HG03432 (cell line): ENCODE data around the gene ARHGAP22.

Experiments used
- ATAC-seq: cut with Tn5 transposase; IDR thresholded peaks from one replicate; pipeline ENCODE4 v1.9.1; 2021; ENCODE audit warnings: mild to moderate bottlenecking, moderate library complexity; ENCODE audit not compliant: unreplicated experiment

The ARHGAP22 gene

DNA sequence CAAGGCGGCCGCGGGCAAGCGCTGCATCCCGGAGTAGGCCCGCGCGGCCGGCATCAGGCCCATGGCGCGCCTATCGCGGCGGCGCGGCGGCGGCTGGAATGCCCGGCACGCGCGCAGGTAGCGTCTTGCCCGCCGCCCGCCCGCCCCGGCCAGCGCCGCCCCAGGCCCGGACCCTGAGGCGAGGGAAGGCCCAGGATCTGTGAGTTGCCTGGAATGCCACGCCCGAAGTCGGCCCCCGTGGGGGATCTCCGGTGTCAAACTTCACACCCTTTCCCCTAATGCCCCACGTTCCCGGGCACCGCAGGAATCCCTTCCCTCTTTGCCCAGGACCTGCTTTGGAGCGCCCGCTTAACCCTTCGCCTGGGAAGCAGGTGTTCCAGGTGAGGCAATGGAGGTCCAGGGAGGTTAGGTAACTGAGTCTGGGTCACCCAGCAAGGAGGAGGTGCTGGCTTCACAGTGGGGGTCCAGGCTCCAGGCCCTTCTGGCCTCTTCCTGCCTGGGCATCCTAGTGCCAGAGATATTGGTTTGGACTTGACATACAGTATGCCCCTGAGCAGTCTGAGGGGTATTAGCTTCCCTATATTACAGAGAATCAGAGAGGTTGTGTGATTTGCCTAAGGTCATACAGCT is 138.1 kb downstream of the ARHGAP22 start:
- no peak for ATAC-seq

DNA sequence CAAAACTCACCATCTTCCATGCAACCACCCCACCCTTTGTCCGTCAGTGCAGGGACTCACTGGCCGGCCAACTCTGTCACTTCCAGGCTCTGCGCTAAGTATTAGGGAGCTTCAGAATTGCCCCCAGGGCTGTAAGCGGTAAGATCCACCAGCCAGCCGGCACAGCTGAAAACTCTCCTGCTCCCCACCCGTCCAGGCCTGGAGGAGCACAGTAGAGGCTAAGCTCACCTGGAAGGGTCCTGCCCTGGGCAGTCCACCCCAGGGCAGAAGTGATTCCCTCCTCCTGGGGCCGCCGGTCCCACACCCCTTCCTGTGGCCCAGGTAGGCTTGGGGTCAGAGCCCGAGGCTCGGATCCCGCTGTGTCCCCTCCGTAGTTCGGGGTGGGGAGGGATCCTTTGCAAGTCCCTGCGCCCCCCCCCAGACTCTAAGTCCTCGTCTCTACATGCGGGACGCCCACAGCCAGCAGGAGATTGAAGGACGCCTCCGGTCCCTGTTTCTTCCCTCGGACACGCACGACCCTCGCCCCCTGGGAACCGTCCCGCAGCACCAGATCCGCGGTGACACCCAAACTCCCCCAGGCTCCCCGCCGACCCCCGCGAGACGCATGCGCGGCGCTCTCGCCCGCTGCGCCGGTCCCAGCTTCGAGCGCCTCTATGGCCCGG is 138.9 kb downstream of the ARHGAP22 start:
- no peak for ATAC-seq

DNA sequence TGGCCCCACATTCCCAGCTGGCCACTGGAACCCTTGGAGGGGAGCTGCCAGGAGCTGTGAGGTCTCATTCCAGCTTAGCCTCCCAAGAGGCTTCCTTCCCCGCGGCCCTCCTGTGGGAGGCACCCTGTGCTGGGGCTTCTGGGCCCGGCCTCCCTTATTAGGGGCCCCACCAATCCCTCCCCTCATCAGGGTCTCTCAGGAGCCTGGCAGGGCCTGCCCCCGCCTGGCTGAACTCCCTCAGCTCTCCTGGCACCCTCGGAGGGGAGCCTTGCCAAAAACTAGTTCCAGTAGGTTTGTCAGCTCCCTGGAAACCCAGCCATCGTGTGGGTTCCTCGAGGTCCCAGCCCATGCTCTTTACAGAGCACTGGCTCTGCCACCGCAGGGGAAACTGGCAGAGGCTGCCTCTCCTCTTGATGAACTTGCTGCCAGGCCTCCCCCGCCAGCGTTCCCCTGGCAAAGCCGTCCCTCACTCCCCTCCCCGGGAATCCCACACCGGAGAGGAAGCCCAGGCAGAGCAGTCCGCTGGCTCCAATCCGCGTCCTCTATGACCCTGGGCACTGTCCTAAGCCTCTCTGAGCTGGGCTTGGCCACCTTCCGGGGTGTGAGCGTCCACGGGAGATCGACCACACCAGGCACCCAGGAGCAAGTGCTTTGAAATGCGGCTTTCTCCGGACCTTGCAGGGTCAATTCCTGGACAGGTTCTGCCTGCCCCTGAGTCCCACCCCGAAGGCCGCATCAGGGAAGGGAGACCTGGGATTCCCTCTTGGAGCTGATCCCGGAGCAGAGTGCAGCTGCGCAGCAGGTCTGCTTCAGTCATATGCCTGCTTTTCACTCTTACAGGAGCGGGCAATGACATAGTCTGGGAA is 139.8 kb downstream of the ARHGAP22 start:
- ATAC-seq, result no peak

DNA sequence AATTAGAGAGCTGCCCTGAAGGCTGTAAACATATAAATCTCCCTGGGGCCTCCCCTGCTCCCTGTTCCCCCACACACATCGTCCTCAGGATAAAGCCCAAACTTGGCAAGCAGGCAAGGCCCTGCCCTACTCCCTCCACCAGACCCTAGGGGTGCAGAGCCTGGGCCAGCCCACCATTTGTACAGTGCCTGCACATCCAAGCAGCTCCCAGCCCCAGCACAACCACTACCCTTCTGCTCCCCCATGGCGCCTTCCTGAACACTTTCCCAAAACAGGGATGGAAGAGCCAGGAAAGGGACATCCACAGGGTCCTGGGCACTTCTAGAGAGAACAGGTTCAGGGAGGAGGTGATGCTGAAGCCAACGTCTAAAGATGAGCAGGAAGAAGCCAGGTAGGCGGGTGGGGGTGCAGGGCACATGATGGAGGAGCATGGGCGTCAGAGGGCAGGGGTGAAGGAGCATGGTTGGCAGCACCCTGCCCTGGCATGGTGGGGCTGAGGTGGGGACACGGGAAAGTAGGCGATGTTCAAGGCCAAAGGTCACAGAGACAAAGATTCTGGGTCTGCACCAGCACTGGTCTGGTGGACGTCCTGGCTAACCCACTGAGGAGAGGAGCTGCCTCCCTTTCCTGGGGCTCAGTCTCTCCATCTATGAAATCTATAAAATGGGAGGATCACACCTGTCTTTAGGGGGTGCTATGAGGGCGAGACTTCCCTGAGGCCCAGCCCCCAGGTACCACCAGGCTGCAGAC is 140.6 kb downstream of the ARHGAP22 start:
- ATAC-seq, result no peak

GRCh38 chr10:48463318-48464003 is 141.4 kb downstream of the ARHGAP22 start:
- ATAC-seq, result no peak

- ATAC-seq, result no peak
Observed at GRCh38 chr10:48462482-48463020, 142.3 kb downstream of the ARHGAP22 start.

DNA sequence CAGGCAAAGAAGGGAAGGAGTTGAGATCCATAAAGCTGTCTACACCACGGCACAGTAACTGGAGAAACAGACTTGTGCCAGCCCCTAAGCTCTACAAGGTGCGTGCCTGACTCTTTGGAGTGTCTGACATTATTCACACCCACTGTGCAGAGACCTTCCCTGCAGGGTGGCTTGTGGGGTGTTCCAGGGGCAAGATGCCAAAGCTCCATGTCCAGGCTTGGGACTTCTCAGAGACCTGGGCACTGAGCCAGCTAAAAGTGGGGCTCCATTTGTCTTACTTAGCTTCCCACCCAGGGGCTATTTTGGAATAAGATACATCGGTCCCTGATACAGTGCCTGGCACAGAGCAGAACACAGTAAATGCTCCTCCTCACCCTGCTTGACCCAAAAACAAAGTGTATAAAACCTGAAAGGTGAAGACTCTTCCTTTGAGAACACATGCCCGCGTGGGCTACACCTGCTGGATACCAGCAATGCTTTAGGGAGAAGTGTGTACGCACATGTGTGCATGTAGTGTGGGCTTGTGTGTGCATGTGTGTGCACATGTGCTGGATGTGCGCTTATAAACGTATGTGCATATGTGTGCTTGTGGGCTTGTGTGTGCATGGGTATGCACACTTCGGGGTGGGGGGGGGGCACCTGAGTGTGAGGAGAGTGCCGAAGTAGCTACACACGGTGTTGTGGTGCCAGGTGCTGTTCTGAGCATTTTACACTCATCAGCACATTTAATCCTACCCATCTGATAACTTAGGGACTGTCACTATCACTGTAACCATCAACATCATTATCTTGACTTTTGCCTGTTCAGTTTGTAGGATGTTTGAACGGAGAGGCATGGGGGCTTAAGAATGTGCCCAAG is 143.0 kb downstream of the ARHGAP22 start:
- no peak for ATAC-seq

GRCh38 chr10:48460182-48460581 is 144.7 kb downstream of the ARHGAP22 start:
- no peak for ATAC-seq

DNA sequence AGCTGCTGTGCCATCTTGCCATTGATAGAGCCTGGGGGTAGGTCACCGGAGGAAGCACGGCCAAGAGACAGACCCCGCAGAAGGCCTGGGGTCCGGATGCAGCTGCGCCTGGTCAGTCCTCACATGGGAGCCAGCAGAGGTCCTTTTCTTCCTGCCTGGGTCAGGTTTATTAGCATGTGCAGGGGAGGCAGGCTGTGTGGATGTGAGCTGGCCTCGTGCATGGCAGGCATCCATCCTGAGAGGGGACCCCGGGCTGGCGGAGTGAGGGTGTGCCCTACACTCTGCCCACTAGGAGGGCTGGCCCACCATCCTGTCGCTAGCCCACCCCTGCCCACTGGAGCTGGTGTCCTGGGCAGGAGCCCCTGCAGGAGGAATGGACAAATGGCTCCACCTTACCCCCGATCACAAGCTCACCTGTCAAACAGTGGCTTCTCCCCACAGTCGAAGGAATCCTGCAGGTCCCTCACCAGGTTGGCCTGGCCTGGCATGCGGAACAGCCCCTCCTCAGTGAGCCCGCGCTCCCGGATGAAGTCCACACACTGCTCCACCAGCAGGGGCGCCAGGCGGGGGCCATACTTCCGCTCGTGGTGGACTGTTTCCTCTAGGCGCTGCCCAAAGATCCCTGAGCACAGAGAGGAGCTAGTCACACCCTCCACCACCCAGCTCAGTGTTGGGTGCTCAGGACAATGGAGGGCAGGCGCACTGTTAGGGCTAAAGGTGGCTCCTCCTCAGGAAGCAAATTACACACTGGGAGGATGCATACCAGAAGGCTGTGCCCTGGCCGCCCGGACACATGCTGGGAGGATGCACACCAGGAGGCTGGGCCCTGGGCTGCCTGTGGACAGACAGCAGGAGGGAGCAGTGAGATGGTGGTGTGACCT is 145.4 kb downstream of the ARHGAP22 start:
- ATAC-seq, result no peak

- ATAC-seq, result no peak
Observed at GRCh38 chr10:48458662-48459048, 146.2 kb downstream of the ARHGAP22 start.

DNA sequence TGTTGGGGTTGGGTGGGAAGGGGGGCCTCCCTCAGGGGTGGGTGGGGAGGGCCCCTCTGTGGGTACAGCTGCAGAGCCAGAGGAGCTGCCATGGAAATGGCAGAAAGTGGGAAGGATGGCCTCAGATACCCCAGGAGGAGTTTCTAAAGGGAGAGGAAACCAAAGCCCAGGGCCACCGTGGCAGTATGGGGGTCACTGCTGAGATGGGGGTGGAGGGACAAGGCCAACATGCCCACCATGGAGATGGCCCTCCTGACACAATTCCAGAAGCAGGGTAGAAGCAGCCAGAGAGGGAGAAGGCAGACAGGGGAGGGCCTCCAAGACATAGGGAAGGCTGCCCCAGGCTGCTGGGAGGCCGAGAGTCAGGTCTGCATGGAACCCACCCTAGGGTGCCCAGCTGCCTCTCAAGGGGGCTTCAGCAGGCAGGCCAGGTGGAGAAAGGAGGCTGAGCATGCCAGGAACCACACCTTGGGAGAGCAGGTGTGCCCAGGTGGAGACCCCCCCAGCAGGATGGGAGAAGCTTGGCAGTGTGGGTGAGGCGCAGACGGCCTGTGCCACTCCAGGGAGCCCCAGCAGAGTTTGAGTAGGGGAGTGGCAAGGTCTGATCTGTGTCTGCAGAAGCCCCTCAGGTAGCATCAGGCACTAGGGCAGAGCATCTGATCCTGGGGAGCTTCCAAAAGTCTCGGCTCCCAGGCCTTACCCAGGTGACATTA is 146.8 kb downstream of the ARHGAP22 start:
- ATAC-seq, result no peak

- no peak for ATAC-seq
Observed at GRCh38 chr10:48456808-48457761, 147.8 kb downstream of the ARHGAP22 start.

- no peak for ATAC-seq
Observed at GRCh38 chr10:48456361-48456804, 148.5 kb downstream of the ARHGAP22 start.

DNA sequence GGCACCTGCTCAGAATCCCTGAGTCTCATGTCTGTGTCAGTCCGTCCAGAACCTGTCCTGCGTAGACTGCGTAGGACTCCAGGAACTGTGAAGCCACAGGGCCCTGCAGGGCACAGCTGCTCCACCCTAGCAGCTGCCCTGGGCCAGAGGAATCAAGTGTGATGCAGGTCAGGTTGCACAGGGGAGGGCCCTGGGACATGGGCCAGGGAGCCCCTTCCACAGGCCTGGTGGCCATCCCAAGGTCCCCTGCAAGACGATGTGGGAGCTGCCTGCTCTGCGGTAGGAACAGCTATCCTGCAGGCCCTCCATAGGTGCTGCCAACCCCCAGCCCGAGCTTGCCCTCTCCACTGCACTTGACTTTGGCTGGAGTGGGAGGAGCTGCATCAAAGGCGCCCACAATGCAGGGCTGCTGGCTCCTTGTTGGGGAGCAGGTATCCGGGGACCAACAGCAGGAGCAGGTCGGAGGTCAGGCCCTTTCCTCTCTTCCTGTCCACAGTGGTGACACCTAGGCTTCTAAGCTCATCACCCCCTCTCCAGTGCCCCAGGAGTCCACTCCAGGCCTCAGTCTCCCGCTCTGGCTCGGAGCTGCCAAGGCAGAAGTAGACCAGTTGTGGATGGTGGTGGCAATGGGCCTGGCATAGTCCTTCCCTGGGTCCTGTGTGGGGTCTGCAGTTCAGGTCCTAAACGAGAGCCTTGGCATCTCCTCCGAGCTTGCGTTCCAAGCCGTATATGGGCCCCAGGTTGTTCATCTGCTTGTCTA is 149.3 kb downstream of the ARHGAP22 start:
- ATAC-seq, result no peak

GRCh38 chr10:48455055-48455391 is 149.8 kb downstream of the ARHGAP22 start:
- ATAC-seq, result no peak
